Measurements from ENCODE around the gene SSNA1. TPM values are rescaled to one million over a fixed set of nuclear protein-coding genes. Genes with fewer than 3 reads are reported as not detected.

The SSNA1 gene
- total and polyA plus RNA-seq, 5 donors from 2014 or later, result 54.3 to 150 (median 124) TPM

DNA sequence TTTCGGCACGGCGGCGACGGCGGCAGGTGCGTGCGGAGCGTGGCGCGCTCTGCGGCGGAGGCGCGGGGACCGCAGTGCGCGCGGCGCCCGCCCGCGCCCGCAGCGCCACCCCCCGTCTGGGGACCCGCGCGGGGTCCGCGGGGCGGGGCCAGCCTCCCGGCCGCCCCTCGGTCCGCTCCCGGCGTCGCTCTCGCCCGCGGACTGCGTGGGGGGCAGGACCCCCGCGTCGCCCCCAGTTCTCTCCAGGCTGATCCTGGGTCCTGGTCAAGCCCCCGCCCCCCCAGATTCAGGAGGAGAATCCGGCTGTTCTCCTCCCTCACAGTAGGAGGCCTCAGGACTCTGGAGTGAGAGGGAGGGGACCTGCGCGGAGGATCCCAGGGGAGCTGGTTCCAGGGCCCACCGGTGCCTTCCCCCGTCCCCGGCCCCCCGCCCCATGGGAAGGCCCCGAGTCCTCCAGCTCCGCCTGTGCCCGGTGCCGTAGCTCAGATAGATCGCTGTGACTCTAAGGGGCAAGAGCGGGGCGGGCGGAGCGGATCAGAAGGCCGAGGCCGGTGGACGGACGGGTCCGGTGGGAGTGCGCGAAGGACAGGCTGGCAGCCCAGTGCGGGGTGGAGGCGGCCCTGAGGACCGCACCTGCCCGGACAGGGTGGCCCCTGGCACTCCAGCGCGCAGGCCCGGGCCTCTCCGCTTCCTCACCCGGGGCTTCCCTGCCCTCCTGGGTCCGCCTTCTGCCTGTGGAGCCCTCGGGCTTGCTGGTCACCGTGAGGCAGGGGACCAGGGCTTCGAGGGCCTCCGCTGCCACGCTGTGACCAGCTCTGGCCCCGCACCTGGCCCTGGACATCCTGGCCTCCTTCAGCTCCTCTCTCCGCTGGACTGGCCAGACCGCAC, 34.0 kb downstream of the SSNA1 start, which contains the start of gene RNF208:
RNF208 (minus strand) TSS at position 51 of the 888 bp plus-strand sequence. CDS start 1,028 bp downstream, outside the sequence.
- no peak for ATAC-seq (ENCODE audit: low read depth in 2 of 2)
- peak in 1 of 3 donors; percentile 17 for DNase-seq
- Histone ChIP-seq H3K4me1 (ENCODE audit: control insufficient read depth, insufficient read depth, low read length, poor library complexity, severe bottlenecking) (peaks cover 19% of the 10 kb centered on the region), H3K27ac (ENCODE audit: insufficient read depth, low read length, poor library complexity, severe bottlenecking) (peak within 1 kb of the TSS; percentile 90), H3K9me3 (ENCODE audit: control insufficient read depth in 2 of 2, low read length in 2 of 2) (no peaks in the 10 kb centered on the region), H3K36me3 (ENCODE audit: control insufficient read depth, insufficient read depth, low read length) (no peaks in the 10 kb centered on the region), H3K27me3 (ENCODE audit: control insufficient read depth, insufficient read depth, low read length) (no peaks in the 10 kb centered on the region), H3K4me3 (ENCODE audit: low read depth, low read length) (no peak within 1 kb of the TSS)
- H3K27ac Mint-ChIP-seq, result peak within 1 kb of the TSS in 1 of 3 donors; percentile 89
- peaks cover 1% of the 10 kb centered on the region for H3K27me3 Mint-ChIP-seq
- H3K36me3 Mint-ChIP-seq, result no peaks in the 10 kb centered on the region
- peaks cover 0 to 11% (median 4%) of the 10 kb centered on the region in 4 donors for H3K4me1 Mint-ChIP-seq
- H3K4me3 Mint-ChIP-seq, result peak within 1 kb of the TSS; percentile 81 to 93 (median 83)
- H3K9me3 Mint-ChIP-seq, result no peaks in the 10 kb centered on the region

DNA sequence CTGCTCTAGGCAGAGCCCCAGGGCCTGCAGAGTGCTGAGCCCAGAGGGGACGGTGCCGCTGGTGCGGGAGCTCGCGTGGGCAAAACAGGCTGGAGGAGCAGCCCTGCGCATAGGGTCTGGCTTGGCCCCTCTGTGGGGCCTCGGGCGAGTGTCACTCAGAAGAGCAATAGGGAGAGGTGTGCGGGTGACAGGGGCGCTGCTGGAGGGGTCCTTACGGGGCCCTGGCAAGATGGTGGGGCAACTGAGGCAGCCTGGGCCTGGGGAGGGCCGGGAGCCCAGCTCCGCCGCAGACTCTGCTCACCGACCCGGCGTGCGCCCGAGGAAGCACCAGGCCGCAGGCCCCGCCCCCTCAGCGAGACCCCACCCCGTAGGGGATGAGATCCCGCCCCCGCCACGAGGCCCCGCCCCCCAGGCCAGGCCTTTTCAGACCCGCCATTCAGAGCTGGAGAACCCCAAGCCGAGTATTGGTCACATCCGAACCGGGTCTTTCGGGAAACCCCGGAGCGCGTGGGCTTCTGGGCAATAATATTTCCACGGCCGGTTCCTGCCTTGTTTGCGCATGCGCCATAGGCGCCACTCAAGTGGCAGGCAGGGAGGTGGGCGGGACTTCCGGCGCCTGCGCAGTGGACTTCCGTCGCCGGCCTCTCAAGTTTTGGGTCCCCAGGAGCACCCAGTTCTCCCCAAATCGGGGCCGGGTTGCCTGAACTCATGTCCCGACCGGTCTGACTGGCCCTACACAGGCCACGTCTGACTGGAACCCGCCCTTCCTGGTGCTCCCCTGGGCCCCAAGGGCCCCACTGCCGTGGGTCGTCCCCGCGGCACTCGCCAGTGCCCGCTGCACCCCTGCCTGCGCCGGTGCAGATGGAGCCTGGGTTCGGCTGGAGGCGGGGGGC, 34.8 kb downstream of the SSNA1 start:
- Histone ChIP-seq H3K27ac (ENCODE audit: insufficient read depth, low read length, poor library complexity, severe bottlenecking) (peak overlapping the region; percentile 90), H3K4me3 (ENCODE audit: low read depth, low read length) (peak overlapping the region; percentile 59), H3K4me1 (ENCODE audit: control insufficient read depth, insufficient read depth, low read length, poor library complexity, severe bottlenecking) (peaks cover 21% of the 10 kb centered on the region), H3K36me3 (ENCODE audit: control insufficient read depth, insufficient read depth, low read length) (no peaks in the 10 kb centered on the region), H3K27me3 (ENCODE audit: control insufficient read depth, insufficient read depth, low read length) (no peaks in the 10 kb centered on the region), H3K9me3 (ENCODE audit: control insufficient read depth in 2 of 2, low read length in 2 of 2) (no peaks in the 10 kb centered on the region)
- peak; percentile 97 to 99 (median 99) for DNase-seq
- H3K9me3 Mint-ChIP-seq, result no peaks in the 10 kb centered on the region
- H3K27ac Mint-ChIP-seq, result peak overlapping the region in 2 of 3 donors; percentile 38 to 89
- H3K4me3 Mint-ChIP-seq, result peak overlapping the region; percentile 81 to 93 (median 83)
- peak; percentile 91 to 94 for ATAC-seq (ENCODE audit: low read depth in 2 of 2)
- H3K27me3 Mint-ChIP-seq, result peaks cover 5% of the 10 kb centered on the region
- H3K36me3 Mint-ChIP-seq, result no peaks in the 10 kb centered on the region
- peaks cover 0 to 13% (median 7%) of the 10 kb centered on the region in 4 donors for H3K4me1 Mint-ChIP-seq

DNA sequence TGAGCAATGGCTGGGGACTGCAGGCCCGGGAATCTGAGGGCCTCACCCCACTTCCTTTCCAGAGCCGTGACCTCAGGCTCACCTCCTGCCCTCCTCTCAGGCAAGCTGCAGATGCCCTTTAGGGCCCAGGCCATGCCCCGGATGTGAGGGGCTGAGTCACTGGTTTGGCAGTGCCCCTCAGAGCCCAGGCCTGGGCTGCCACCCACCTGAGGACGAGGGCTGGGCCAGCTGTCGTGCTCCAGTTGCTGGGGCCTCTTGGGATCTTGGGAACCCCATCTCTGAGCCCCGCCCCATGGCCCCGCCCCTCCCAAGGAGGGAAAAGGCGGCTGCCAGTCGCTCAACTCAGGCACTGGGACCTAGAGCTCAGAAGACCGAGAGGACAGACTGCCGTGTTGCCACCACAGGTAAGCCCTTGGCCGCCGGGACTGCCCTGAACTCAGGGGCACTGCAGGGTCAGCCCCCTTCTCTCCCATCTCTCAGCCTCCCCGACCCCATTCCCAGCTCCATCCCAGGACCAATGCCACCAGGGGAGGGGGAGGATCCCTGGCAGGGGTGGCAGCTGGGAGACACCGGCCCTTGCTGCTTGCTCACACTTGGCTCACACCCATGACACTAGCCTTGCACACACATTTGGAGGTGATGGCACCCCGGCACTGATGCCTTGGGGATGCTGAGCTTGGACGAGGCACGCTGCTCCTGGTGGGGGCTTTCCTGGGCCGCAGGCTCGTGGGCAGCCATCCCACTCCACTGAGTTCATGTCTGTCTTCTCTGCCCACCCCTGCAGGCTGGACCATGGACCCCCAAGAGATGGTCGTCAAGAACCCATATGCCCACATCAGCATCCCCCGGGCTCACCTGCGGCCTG, 36.6 kb downstream of the SSNA1 start, which contains the start of gene CYSRT1:
CYSRT1 (plus strand) TSS at position 345 of the 865 bp plus-strand sequence; CDS start at position 793, 448 bp downstream.
- H3K36me3 Mint-ChIP-seq, result no peaks in the 10 kb centered on the region
- peak within 1 kb of the TSS; percentile 38 to 89 (median 56) for H3K27ac Mint-ChIP-seq
- no peak for ATAC-seq (ENCODE audit: low read depth in 2 of 2)
- H3K36me3 ChIP-seq (ENCODE audit: control insufficient read depth, insufficient read depth, low read length), result no peaks in the 10 kb centered on the region
- peak within 1 kb of the TSS; percentile 81 to 93 (median 83) for H3K4me3 Mint-ChIP-seq
- H3K27me3 ChIP-seq (ENCODE audit: control insufficient read depth, insufficient read depth, low read length), result no peaks in the 10 kb centered on the region
- peaks cover 21% of the 10 kb centered on the region for H3K4me1 ChIP-seq (ENCODE audit: control insufficient read depth, insufficient read depth, low read length, poor library complexity, severe bottlenecking)
- DNase-seq, result peak in 1 of 3 donors; percentile 56
- no peaks in the 10 kb centered on the region for H3K9me3 Mint-ChIP-seq
- H3K27me3 Mint-ChIP-seq, result peaks cover 5% of the 10 kb centered on the region
- peaks cover 0 to 13% (median 7%) of the 10 kb centered on the region in 4 donors for H3K4me1 Mint-ChIP-seq
- H3K9me3 ChIP-seq (ENCODE audit: control insufficient read depth in 2 of 2, low read length in 2 of 2), result no peaks in the 10 kb centered on the region
- H3K4me3 ChIP-seq (ENCODE audit: low read depth, low read length), result peak within 1 kb of the TSS; percentile 59
- peak within 1 kb of the TSS; percentile 90 for H3K27ac ChIP-seq (ENCODE audit: insufficient read depth, low read length, poor library complexity, severe bottlenecking)

DNA sequence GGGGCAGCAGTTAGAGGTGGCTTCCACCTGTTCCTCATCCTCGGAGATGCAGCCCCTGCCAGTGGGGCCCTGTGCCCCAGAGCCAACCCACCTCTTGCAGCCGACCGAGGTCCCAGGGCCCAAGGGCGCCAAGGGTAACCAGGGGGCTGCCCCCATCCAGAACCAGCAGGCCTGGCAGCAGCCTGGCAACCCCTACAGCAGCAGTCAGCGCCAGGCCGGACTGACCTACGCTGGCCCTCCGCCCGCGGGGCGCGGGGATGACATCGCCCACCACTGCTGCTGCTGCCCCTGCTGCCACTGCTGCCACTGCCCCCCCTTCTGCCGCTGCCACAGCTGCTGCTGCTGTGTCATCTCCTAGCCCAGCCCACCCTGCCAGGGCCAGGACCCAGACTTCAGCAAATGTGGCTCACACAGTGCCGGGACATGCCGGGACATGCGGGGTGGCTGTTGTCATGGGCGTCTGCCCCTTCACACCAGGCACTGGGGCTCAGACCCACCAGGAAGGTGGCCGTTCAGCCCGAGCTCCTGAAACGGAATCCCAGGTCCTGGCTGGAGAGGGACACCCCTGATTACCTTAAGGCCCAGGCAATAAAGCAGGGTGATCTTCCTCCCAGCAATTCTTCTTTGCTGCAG, 37.3 kb downstream of the SSNA1 start:
- Mint-ChIP-seq H3K27me3 (peaks cover 5% of the 10 kb centered on the region), H3K36me3 (no peaks in the 10 kb centered on the region), H3K4me3 (peak overlapping the region in 1 of 4 donors; percentile 32), H3K27ac (peak overlapping the region in 1 of 3 donors; percentile 42), H3K9me3 (no peaks in the 10 kb centered on the region), H3K4me1 (peaks cover 0 to 13% (median 7%) of the 10 kb centered on the region in 4 donors)
- H3K27ac ChIP-seq (ENCODE audit: insufficient read depth, low read length, poor library complexity, severe bottlenecking), result no peak overlapping the region
- no peak overlapping the region for H3K4me3 ChIP-seq (ENCODE audit: low read depth, low read length)
- peaks cover 21% of the 10 kb centered on the region for H3K4me1 ChIP-seq (ENCODE audit: control insufficient read depth, insufficient read depth, low read length, poor library complexity, severe bottlenecking)
- DNase-seq (no peak), ATAC-seq (ENCODE audit: low read depth in 2 of 2) (no peak)
- no peaks in the 10 kb centered on the region for H3K27me3 ChIP-seq (ENCODE audit: control insufficient read depth, insufficient read depth, low read length)
- H3K9me3 ChIP-seq (ENCODE audit: control insufficient read depth in 2 of 2, low read length in 2 of 2), result no peaks in the 10 kb centered on the region
- no peaks in the 10 kb centered on the region for H3K36me3 ChIP-seq (ENCODE audit: control insufficient read depth, insufficient read depth, low read length)

DNA sequence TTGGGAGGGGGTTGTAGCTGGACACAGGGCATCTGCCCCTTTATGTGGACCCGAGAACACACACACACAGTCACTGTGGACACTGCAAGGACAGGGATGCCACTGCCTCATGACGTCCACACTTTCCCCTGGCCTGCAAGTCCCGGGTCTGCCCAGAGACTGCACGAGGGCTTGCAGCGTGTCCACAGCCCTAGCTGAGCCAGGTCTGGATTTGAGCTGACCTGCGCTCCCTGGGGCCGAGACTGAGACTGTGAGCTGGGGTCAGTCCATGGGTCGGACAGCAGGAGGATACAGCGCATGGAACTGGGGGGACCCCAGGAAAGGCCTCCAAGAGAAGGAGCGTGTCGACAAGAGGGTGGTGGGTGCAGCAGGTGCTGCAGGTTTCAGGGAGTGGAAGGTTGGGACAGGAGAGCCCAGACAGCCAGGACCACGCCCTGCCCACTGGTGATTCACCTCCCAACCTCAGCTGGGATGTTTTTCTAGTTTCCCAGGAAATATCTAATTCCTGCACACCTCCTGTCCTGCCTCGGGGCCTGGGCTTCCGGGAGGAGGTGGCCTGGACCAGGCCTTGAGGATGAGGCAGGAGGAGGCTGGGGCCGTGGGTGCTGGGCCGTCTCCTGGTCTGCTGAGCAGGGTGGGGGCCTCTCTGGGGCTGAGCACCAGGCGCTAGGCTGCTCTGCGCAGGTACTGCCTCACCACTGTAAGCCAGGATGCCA, 38.0 kb downstream of the SSNA1 start:
- H3K27ac Mint-ChIP-seq, result no peak overlapping the region
- H3K4me3 Mint-ChIP-seq, result peak overlapping the region in 1 of 4 donors; percentile 32
- no peak overlapping the region for H3K4me3 ChIP-seq (ENCODE audit: low read depth, low read length)
- no peak overlapping the region for H3K27ac ChIP-seq (ENCODE audit: insufficient read depth, low read length, poor library complexity, severe bottlenecking)
- no peaks in the 10 kb centered on the region for H3K9me3 Mint-ChIP-seq
- H3K9me3 ChIP-seq (ENCODE audit: control insufficient read depth in 2 of 2, low read length in 2 of 2), result no peaks in the 10 kb centered on the region
- peaks cover 0 to 13% (median 7%) of the 10 kb centered on the region in 4 donors for H3K4me1 Mint-ChIP-seq
- H3K27me3 ChIP-seq (ENCODE audit: control insufficient read depth, insufficient read depth, low read length), result no peaks in the 10 kb centered on the region
- ATAC-seq (ENCODE audit: low read depth in 2 of 2) (no peak), DNase-seq (no peak)
- H3K36me3 ChIP-seq (ENCODE audit: control insufficient read depth, insufficient read depth, low read length), result no peaks in the 10 kb centered on the region
- peaks cover 5% of the 10 kb centered on the region for H3K27me3 Mint-ChIP-seq
- H3K36me3 Mint-ChIP-seq, result no peaks in the 10 kb centered on the region
- peaks cover 21% of the 10 kb centered on the region for H3K4me1 ChIP-seq (ENCODE audit: control insufficient read depth, insufficient read depth, low read length, poor library complexity, severe bottlenecking)

DNA sequence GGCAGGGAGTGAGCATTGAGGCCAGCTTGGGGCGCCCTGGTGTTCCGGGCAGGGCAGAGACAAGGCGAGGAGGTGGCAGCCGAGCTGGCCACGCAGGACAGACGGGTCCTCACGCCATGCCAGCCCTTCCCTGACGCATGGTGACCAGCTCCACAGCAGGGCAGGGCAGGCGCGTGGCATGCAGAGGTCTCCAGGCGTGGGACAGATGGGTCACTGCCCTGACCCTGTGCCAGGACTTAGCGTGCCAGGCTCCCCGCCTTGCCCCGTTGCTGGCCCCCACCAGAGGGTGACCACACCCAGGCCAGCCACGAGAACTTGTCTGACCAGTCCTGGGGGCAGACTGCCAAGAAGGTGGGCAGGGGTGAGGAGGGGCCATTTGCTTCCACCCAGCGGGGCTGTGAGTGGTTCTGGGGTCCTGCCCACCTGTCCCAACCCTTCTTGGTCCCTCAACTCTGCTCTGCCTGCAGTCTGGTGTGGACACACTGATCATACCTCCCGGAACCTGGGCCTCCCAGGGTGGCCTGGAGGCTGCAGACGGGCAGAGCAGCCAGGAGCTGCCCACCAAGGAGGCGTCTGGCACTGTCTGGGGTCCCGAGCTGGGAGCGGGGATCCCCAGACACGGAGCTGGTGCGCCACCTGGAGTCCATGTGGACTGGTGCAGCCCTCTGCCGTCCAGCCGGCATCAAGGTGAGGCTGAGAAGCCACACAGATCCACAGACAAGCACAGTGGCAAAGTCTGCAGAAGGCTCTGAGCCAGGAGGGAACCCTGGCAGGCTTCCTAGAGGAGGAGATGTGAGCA, 38.8 kb downstream of the SSNA1 start, which contains the start of gene RNF224:
RNF224 (plus strand) TSS at position 449 of the 799 bp plus-strand sequence. CDS start 834 bp downstream, outside the sequence.
- no peak within 1 kb of the TSS for H3K27ac ChIP-seq (ENCODE audit: insufficient read depth, low read length, poor library complexity, severe bottlenecking)
- H3K36me3 ChIP-seq (ENCODE audit: control insufficient read depth, insufficient read depth, low read length), result no peaks in the 10 kb centered on the region
- H3K9me3 ChIP-seq (ENCODE audit: control insufficient read depth in 2 of 2, low read length in 2 of 2), result no peaks in the 10 kb centered on the region
- Mint-ChIP-seq H3K4me1 (peaks cover 0 to 13% (median 7%) of the 10 kb centered on the region in 4 donors), H3K4me3 (peak within 1 kb of the TSS in 1 of 4 donors; percentile 25), H3K27me3 (peaks cover 5% of the 10 kb centered on the region), H3K36me3 (no peaks in the 10 kb centered on the region), H3K27ac (peak within 1 kb of the TSS in 2 of 3 donors; percentile 23 to 96), H3K9me3 (no peaks in the 10 kb centered on the region)
- peak in 1 of 2 donors; percentile 28 for ATAC-seq (ENCODE audit: low read depth in 2 of 2)
- H3K4me3 ChIP-seq (ENCODE audit: low read depth, low read length), result no peak within 1 kb of the TSS
- peaks cover 20% of the 10 kb centered on the region for H3K4me1 ChIP-seq (ENCODE audit: control insufficient read depth, insufficient read depth, low read length, poor library complexity, severe bottlenecking)
- H3K27me3 ChIP-seq (ENCODE audit: control insufficient read depth, insufficient read depth, low read length), result no peaks in the 10 kb centered on the region
- DNase-seq, result peak; percentile 66 to 78 (median 77)

Measured in CD4-positive, CD25-positive, alpha-beta regulatory T cell (primary cell).